GM10266 (cell line): Measurements from ENCODE around the gene ITGBL1.

Experiments
- DNase-seq: peaks from one replicate; pipeline ENCODE4 v3.0.0; 2012; ENCODE audit errors: extremely low spot score
- CTCF ChIP-seq: IDR thresholded peaks from 2 replicates; pipeline ENCODE4 v1.5.1; 2012; ENCODE audit warnings: mild to moderate bottlenecking, low read depth; ENCODE audit not compliant: control insufficient read depth, insufficient read depth; ENCODE audit errors: missing control alignments

Gene ITGBL1

GRCh38 chr13:101709952-101710351, 257.5 kb downstream of the ITGBL1 start:
- DNase-seq = no peak
- no peak for TF ChIP-seq CTCF

GRCh38 chr13:101711307-101712025, 259.0 kb downstream of the ITGBL1 start:
- no peak for TF ChIP-seq CTCF
- DNase-seq = no peak

- TF ChIP-seq CTCF = no peak
- no peak for DNase-seq
Observed at GRCh38 chr13:101712026-101712348, 259.5 kb downstream of the ITGBL1 start.

GRCh38 chr13:101714195-101714594, 261.7 kb downstream of the ITGBL1 start:
- DNase-seq = no peak
- no peak for TF ChIP-seq CTCF

- TF ChIP-seq CTCF = no peak
- DNase-seq = no peak
Observed at GRCh38 chr13:101717353-101717752, 264.9 kb downstream of the ITGBL1 start.

GRCh38 chr13:101718496-101718895, 266.0 kb downstream of the ITGBL1 start:
- DNase-seq = no peak
- no peak for TF ChIP-seq CTCF

- TF ChIP-seq CTCF = no peak
- DNase-seq = no peak
Observed at GRCh38 chr13:101726681-101727080, 274.2 kb downstream of the ITGBL1 start.
